GM19463 (cell line): ENCODE results near the gene EMP1.

Experiments
- ATAC-seq: cut with Tn5 transposase; IDR thresholded peaks from one replicate; pipeline ENCODE4 v1.9.1; 2021; ENCODE audit warnings: mild to moderate bottlenecking, moderate library complexity; ENCODE audit not compliant: unreplicated experiment

EMP1 gene

DNA sequence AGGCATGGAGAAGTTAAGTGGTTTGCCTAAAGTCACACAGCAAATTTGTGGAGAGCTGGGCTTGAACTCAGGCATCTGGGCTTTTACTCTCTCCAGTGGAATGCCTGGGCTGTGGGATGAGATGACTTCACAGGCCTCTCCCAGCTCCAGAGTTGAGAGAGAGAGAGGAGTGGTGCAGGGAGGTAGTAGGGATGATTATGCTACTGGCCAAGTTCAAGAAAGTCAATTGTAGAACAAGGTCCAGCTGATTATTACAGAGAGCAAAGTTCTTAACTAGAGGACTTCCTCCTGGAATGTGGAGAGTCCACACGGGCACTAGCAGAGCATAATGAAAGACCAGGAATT, 769 bp upstream of the EMP1 start:
- ATAC-seq, result no peak

GRCh38 chr12:13197032-13197431, 506 bp downstream of the EMP1 start:
- ATAC-seq, result no peak

GRCh38 chr12:13197526-13198143, 1.1 kb downstream of the EMP1 start:
- ATAC-seq, result no peak

DNA sequence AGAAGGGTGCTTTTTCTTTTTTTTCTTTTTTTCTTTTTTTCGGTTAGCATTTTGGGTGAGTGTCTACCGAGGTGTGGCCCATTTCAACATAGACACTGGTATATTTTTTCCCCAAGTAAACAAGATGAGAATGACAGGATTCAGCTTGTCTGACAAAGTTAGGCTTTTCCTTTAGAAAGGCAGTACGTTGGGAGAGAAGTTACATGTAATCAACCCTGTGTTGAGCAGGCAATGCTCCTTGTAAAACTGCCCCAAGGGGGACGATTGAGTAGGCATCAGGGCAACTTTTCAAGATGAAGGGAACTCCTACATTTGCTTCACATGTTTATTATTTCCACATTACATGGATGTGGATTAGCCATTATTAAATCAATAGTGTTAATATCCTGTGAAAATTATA, 1.7 kb downstream of the EMP1 start:
- ATAC-seq, result no peak

GRCh38 chr12:13198876-13199275, 2.4 kb downstream of the EMP1 start:
- ATAC-seq, result no peak

DNA sequence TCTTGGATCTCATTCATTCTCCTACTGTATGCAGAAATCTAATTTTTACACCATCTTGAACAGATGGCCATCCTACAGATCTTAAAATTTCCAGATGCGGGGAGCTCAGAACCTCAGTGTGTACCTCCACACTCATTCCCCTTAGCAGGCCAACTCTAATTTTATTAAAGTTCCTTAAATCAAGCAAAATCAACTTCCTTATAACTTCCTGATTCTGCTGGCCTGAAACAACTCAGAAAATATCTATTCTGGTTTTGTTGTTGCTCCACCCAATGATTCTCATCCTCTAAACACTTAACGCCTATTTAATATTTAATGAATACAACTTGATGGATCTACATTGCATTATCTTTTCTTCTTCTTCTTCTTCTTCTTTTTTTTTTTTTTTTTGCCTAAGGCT, 3.1 kb downstream of the EMP1 start:
- ATAC-seq, result no peak

DNA sequence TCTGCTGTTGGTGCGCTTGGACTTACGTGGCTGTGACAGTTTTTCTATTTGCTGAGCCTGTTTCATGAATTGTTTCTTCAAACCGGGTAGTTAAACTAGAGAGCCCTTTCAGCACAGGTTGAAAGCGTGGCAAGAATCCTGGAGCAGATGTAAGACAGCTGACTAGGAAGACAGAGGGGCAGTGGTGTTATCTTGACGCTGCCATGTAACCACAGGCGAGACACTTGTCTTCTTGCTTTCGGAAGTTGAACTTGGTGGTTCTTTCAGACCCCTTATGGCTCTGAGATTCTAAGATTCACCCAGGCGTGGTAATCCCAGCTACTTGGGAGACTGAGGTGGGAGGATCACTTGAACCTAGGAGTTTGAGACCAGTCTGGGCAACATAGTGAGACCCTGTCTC, 4.3 kb downstream of the EMP1 start:
- no peak for ATAC-seq

GRCh38 chr12:13203034-13203922, 6.8 kb downstream of the EMP1 start:
- ATAC-seq, result no peak

- no peak for ATAC-seq
Measured at GRCh38 chr12:13204428-13204827, 7.9 kb downstream of the EMP1 start.

- ATAC-seq, result no peak
Measured at GRCh38 chr12:13205809-13206559, 9.5 kb downstream of the EMP1 start.

- no peak for ATAC-seq
Measured at GRCh38 chr12:13206560-13206897, 10.0 kb downstream of the EMP1 start.

GRCh38 chr12:13208533-13209435, 12.3 kb downstream of the EMP1 start:
- ATAC-seq, result no peak

DNA sequence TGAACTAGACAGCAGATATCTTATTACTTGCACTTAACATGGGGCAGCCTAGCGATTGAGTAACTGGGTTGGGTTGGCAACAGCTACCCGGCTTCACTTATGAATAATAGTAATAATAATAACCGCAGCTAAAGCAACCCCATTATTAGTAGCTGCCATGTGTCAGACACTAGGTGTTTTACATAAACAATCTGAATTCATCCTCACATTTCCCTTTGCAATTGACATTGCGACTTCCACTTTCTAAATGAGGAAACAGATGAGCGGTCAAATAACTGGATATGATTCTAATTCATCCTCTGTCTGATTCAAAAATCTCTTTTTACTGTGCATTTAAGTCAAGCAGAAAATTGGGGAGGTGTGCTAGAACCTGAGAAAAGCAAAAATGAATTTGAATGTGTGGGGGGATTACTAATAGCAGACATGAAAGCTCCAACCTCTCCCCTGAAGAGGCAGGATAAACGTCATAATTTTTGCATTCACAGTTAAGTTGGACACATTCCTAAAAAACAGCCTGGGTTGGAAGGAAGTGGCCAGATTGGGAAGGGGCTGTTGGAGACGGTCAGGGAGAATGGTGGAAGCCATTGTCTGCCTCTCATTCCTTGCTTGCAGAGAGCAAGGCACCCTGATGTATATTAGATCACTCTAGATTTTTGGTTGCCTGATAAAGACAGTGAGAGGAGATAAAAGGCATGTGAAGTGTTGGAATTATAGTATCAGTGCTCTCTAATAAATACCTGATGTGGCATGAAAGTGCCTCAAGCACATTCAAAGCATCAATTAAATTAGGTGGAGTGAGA, 13.1 kb downstream of the EMP1 start:
- no peak for ATAC-seq

DNA sequence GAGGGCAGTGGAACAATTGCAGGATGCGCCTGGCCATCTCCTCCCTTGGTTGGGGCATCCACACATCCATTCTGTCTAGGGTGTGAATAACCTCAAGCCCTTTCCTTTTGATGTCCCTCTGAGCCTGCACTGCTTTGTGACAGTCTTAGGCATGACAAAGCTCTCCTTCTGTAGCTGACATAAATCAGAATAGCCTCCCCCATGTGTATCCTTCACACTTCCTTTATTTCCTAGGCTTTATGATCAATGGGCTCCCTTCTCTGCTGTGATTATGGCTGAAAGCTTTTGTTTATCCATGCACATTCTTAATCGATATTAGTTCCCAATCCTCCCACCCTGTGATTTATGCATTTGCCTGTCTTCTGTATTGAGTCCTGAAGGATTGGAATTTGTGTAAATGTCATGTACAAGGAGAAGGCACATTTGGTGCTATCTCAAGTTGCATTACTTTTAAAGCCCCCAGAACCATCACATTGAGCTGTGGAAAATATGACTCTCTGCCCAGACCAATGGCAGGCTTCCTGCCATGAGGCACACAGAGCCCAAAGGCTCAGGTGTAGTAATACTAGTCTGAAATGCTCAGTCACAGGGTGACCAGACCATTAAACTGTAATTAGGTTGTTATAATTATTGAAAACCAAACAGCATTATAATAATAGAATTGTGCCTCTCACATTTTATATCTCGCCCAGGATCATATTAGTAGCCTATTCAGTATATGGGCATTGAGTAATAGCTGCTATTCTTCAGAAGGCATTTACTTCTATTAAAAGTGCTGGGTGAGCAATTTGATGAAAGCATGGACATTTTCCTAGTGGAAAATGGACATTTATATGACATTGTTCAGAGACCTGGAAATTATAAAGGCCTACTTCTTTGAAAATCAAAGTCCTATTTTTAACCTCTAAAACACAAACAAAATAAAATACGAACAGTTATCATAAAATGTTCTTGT, 14.0 kb downstream of the EMP1 start:
- no peak for ATAC-seq

GRCh38 chr12:13211191-13211858, 14.8 kb downstream of the EMP1 start:
- no peak for ATAC-seq

- no peak for ATAC-seq
Measured at GRCh38 chr12:13211859-13212664, 15.5 kb downstream of the EMP1 start.

DNA sequence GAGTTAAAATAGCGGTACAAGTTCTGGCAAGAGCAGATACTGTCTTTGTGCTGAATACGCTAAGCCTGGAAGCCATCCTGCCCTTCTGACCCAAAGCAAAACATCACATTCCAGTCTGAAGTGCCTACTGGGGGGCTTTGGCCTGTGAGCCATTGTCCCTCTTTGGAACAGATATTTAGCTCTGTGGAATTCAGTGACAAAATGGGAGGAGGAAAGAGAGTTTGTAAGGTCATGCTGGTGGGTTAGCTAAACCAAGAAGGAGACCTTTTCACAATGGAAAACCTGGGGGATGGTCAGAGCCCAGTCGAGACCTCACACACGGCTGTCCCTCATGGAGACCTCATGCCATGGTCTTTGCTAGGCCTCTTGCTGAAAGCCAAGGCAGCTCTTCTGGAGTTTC, 18.5 kb downstream of the EMP1 start:
- ATAC-seq, result no peak

GRCh38 chr12:13218641-13219040, 22.1 kb downstream of the EMP1 start:
- ATAC-seq, result no peak
